Stimulated activated naive CD8-positive, alpha-beta T cell treated with anti-CD3 and anti-CD28 coated beads, Interleukin-15, amount 100 ng/mL, for 72 hours (primary cell): Measurements from ENCODE around the gene NACAD.

Experiments
- ATAC-seq: fragments of 150-1000 bp; cut with Tn5 transposase; 2 replicates; pipeline ENCODE4 v1.10.0; 2021; ENCODE audit warnings: mild to moderate bottlenecking, moderate library complexity
- DNase-seq, 2 donors: peaks; one replicate each; pipeline ENCODE4 v3.0.0; 2021 to 2022
- H3K27ac Mint-ChIP-seq, 2 donors: one replicate each; pipeline ENCODE4 v1.8.0; 2022; ENCODE audit warnings: mild to moderate bottlenecking in 2 of 2, mixed read lengths in 2 of 2, moderate library complexity in 2 of 2
- H3K27me3 Mint-ChIP-seq: one replicate; pipeline ENCODE4 v1.8.0; 2022; ENCODE audit warnings: mixed read lengths
- H3K4me1 Mint-ChIP-seq: one replicate; pipeline ENCODE4 v1.8.0; 2022; ENCODE audit warnings: mild to moderate bottlenecking, mixed read lengths
- H3K4me3 Mint-ChIP-seq, 2 donors: one replicate each; pipeline ENCODE4 v1.8.0; 2022; ENCODE audit warnings: mild to moderate bottlenecking in 2 of 2, mixed read lengths in 2 of 2, moderate library complexity in 1 of 2
- H3K9me3 Mint-ChIP-seq, 2 donors: one replicate each; pipeline ENCODE4 v1.8.0; 2022; ENCODE audit warnings: mixed read lengths in 2 of 2

Gene NACAD

DNA sequence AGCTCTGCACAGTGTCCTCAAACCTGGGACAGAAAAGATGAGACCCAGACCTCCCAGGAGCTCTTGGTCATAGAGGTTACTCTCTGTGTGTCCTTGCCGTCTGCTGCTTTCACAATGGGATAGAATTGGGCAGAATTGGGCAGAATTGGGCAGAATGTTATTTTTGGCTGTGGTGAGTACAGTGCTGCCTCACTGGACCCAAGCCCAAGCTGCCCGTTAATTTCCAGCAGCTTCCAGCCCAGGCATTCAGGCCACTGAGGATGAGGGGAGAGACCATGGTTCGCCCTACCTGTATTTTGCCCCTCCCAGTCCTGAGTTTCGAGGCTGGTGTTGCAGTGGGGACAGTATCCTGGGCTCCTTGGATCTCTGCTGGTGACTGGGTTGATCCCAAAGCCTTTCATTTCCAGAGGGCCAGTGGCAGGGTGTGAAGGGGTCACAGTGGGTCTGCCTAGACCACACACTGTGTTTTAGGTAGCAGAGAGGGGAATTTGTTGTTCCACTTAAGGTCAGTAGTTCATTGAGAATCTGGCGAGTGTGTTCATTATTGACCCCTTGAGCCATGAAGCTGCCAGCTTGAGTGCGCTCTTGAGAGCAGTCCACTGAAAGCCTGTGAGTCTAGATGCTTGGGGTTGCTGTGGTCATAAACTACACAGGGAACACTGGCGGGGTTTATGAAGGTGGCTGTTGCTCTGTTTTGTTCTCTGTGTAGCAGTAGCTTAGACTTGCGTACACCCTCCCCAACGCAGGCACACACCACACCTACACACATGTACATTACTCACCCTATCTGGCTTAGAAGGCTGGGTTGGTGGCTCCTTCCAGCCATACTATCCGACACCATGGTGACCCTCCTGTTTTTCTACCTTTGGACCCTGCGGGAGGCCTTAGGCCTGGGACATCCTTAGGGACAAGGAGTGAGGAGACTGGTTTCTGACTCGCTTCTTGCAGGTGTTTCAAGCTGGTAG lies 23.5 kb downstream of the NACAD start:
- Mint-ChIP-seq H3K27ac (no peak overlapping the region), H3K9me3 (no peaks in the 10 kb centered on the region), H3K4me3 (no peak overlapping the region), H3K27me3 (no peaks in the 10 kb centered on the region), H3K4me1 (peaks cover 50% of the 10 kb centered on the region)
- ATAC-seq (no peak), DNase-seq (no peak)

DNA sequence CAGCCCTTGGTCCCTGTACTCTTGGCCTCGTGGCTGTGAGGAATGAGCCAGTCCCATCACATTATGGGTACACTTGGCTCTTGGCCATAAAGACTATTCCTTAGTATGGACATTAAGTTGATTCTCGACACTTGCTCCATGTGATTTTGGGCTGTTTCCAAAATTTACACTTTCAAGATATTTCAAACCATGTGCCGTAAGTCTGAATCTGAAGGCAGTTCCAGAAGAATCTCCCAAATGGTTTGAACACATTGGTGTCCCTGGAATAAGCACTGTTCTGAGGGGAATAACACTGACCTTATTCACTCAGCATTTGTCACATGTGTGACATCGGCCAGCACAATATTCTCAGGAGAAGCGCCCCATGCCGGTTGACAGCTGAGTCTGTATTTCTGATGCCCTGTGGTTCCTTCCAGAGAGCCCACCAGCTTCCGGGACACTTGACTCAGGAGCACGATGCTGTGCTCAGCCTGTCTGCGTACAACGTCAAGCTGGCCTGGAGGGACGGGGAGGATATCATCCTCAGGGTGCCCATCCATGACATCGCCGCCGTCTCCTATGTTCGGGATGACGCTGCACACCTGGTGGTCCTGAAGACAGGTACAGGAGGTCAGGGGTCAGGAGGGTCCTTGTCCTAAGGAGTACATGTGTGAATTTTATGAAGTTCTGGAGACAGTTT lies 24.6 kb downstream of the NACAD start:
- Mint-ChIP-seq H3K27ac (peak overlapping the region in 1 of 2 donors; percentile 86), H3K27me3 (no peaks in the 10 kb centered on the region), H3K4me3 (no peak overlapping the region), H3K4me1 (peaks cover 57% of the 10 kb centered on the region), H3K9me3 (no peaks in the 10 kb centered on the region)
- ATAC-seq: no peak
- no peak for DNase-seq

DNA sequence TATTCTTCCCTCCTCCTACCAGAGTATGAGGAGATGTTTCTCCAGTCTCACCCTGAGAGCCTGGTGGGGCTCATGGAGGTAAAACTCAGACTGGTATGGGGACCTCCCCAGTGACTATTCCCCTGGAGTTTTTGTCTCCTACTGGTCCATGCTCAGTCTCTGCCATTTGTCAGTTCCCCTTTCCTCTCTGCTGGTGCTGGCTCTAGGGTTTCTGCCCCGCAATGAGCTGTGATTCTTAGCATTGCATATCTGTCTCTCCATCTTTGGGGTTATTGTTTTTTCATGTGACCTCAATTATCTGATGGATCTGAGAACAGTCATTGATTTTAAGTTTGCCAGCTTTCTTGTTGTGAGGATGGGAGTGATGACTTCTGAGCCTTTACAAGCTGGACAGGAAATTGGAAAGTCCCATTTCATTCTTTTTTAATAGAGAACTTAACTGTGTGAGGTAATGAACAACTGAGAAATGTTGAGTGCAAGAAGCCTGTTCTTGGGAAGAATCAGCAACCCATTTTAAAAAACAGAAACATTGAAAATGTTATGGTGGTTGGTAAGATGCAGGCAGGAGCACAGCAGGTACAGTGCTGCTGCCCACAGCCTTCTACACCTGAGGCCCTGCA lies 26.9 kb downstream of the NACAD start:
- Mint-ChIP-seq H3K27ac (peak overlapping the region in 1 of 2 donors; percentile 55), H3K4me1 (peaks cover 62% of the 10 kb centered on the region), H3K27me3 (no peaks in the 10 kb centered on the region), H3K9me3 (peaks cover 0 to 4% of the 10 kb centered on the region in 2 donors), H3K4me3 (no peak overlapping the region)
- no peak for ATAC-seq
- DNase-seq: no peak

DNA sequence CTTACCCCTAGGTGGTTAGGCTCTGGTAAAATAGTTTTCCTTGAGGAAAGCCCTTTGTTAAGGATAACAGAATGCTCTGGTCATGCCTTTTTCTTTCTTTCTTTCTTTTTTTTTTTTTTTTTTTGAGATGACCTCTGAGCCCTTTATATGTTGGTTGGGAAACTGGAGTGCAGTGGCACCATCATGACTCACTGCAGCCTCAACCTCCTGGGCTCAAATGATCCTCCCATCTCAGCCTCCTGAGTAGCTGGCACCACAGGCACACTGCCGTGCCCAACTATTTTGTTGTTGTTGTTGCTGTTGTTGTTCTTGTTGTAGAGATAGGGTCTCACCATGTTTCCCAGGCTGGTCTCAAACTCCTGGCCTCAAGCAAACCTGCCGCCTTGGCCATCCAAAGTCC lies 27.4 kb downstream of the NACAD start:
- no peak for ATAC-seq
- DNase-seq: no peak
- Mint-ChIP-seq H3K9me3 (peaks cover 0 to 4% of the 10 kb centered on the region in 2 donors), H3K27me3 (no peaks in the 10 kb centered on the region), H3K4me3 (no peak overlapping the region), H3K4me1 (peaks cover 62% of the 10 kb centered on the region), H3K27ac (no peak overlapping the region)

DNA sequence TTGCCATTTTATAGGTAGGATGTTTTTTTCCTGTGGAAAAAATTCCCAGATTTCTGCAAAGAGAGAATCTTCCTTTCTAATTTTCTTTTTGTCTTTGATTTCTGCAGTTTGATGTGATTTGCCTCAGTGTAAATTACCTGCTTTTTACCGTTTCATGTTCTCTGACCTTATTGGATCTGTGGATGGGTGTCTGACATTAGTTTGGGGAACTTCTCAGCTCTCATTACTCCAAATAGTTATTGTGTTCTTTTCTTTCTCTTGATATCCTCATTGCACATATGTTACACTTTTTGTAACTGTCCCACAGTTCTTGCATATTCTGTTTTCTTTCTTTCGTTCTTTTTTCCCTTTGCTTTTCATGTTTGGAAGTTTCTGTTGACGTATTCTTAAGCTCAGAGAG lies 28.5 kb downstream of the NACAD start:
- ATAC-seq: no peak
- DNase-seq: no peak

DNA sequence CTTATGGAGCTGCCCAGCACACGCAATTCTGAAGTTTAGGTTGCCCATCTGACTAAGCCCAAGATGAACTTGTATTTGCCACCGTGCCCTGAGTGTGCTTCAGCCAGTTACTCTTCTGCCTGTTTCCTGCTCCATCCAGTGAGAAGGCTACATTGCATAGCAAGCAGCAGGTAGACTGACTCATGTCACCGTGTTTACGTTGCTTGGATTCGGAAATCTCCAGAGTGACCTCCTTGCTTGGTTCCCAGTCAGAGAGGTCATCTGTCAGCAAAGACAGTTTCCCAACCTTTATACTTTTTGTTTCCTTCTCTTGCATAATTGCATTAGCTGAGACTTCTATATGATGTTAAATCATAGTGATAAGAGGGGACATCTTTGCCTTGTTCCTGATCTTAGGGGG lies 30.9 kb downstream of the NACAD start:
- Mint-ChIP-seq H3K9me3 (peaks cover 0 to 4% of the 10 kb centered on the region in 2 donors), H3K4me1 (peaks cover 77% of the 10 kb centered on the region), H3K27ac (peak overlapping the region in 1 of 2 donors; percentile 87), H3K27me3 (no peaks in the 10 kb centered on the region), H3K4me3 (no peak overlapping the region)
- ATAC-seq (no peak), DNase-seq (no peak)

More for the DNA sequence above, 28.5 kb downstream of the NACAD start:
- no peak overlapping the region for H3K27ac Mint-ChIP-seq
- peaks cover 69% of the 10 kb centered on the region for H3K4me1 Mint-ChIP-seq
- no peaks in the 10 kb centered on the region for H3K27me3 Mint-ChIP-seq
- no peak overlapping the region for H3K4me3 Mint-ChIP-seq
- H3K9me3 Mint-ChIP-seq: peaks cover 0 to 4% of the 10 kb centered on the region in 2 donors

DNA sequence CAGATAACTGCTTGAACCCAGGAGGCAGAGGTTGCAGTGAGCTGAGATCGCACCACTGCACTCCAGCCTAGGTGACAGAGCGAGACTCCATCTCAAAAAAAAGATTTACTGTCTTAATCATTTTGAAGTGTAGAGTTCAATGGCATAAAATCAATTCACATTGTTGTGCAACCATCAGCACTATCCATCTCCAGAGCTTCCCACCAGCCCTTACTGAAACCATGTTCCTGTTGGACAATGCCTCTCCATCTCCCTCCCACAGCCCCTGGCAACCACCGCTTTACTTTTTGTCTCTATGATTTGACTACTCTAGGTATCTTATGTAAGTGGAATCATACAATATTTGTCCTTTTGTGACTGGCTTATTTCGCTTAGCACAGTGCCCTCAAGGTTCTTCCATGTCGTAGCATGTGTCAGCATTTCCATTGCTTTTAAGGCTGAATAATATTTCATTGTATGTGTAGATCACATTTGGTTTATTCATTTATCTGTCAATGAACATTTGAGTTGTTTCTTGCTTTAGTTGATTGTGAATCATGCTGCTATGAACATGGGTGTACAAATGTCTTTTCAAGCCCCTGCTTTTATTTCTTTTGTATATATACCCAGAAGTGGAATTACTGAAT lies 33.1 kb downstream of the NACAD start:
- H3K27ac Mint-ChIP-seq: no peak overlapping the region
- H3K4me3 Mint-ChIP-seq: no peak overlapping the region
- no peaks in the 10 kb centered on the region for H3K27me3 Mint-ChIP-seq
- H3K4me1 Mint-ChIP-seq: peaks cover 78% of the 10 kb centered on the region
- DNase-seq (no peak), ATAC-seq (no peak)
- H3K9me3 Mint-ChIP-seq: peaks cover 0 to 4% of the 10 kb centered on the region in 2 donors

DNA sequence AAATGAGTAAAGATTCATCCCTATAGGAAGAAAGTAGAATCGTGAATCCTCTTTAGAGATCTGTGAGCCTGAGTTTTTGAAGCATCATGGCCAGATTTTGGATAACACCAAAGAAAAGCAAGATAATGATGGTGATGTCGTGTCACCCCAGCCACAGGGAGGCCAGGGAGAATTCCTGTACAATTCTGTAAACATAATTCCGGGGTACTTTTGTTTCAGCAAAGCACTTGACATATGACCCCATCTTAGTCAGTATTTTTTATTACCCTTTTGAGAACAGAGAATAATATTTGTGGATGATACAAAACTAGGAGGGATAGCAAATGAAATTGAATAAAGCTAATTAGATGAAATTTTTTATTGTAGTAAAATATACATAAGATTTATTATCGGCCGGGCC lies 33.8 kb downstream of the NACAD start:
- Mint-ChIP-seq H3K27me3 (no peaks in the 10 kb centered on the region), H3K4me3 (no peak overlapping the region), H3K9me3 (peaks cover 0 to 4% of the 10 kb centered on the region in 2 donors), H3K27ac (peak overlapping the region in 1 of 2 donors; percentile 84), H3K4me1 (peaks cover 77% of the 10 kb centered on the region)
- DNase-seq (no peak), ATAC-seq (no peak)

DNA sequence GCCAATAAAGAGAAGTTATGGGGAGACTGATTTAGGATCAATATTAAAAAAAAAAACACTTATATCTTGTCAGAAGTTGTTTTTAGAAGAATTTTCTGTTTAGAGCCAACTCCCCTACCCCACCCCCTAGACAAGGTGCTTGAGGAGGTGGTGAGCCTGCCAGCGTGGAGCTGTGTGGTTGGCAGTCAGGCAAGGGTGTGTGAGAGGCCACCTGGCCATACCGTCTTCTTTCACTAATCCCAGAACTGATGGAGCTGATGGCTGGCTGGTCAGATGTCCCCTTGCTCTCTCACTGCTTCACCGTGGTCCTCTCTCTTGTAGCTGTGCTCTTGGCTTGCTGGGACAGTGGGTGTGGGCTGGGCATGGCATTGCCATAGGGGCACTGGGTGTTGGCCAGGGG lies 34.3 kb downstream of the NACAD start:
- ATAC-seq: no peak
- Mint-ChIP-seq H3K27ac (peak overlapping the region in 1 of 2 donors; percentile 80), H3K27me3 (no peaks in the 10 kb centered on the region), H3K9me3 (peaks cover 0 to 4% of the 10 kb centered on the region in 2 donors), H3K4me1 (peaks cover 73% of the 10 kb centered on the region), H3K4me3 (no peak overlapping the region)
- DNase-seq: no peak

DNA sequence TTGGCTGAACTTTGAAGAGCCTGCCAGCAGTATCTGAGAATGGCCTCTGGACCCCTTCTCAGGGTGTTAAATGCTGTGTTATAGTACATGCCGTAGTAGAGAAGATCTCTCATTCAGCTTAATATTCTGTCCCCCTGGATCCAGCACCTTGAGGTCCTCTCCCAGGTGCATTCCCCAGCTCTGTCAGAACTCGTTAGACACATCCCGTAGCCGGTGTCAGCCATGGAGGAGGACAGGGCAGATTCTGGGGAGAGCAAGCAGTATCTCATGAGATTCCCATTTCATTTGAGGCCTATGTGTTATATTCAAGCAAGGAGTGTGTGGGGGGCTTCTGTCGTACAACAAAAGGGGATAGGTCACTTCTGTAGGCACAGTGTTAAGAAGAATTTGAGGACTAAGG lies 34.8 kb downstream of the NACAD start:
- DNase-seq (no peak), ATAC-seq (no peak)
- Mint-ChIP-seq H3K4me1 (peaks cover 73% of the 10 kb centered on the region), H3K4me3 (no peak overlapping the region), H3K27ac (no peak overlapping the region), H3K9me3 (peaks cover 0 to 4% of the 10 kb centered on the region in 2 donors), H3K27me3 (no peaks in the 10 kb centered on the region)

DNA sequence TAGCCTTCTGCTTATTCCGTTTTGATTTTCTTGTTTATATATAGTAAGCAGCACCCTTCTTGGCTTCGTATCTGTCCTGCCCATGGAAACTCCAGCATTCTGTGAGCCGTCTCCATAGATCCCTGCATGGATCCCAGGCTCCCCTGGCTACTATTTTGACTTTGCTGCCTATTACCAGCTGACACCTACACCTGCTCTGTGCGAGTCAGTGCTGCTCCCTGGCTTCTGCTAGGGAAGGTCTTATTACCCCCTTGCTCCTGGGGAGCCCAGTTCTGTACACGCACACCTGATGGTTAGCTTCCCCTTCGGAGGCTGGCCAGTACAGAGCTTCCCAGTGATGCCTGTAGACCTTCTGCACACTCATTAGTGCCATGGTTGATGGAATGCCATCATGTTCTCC lies 35.4 kb downstream of the NACAD start:
- peaks cover 0 to 4% of the 10 kb centered on the region in 2 donors for H3K9me3 Mint-ChIP-seq
- DNase-seq (no peak), ATAC-seq (no peak)
- H3K4me1 Mint-ChIP-seq: peaks cover 69% of the 10 kb centered on the region
- H3K27me3 Mint-ChIP-seq: no peaks in the 10 kb centered on the region
- H3K4me3 Mint-ChIP-seq: no peak overlapping the region
- H3K27ac Mint-ChIP-seq: peak overlapping the region in 1 of 2 donors; percentile 55

DNA sequence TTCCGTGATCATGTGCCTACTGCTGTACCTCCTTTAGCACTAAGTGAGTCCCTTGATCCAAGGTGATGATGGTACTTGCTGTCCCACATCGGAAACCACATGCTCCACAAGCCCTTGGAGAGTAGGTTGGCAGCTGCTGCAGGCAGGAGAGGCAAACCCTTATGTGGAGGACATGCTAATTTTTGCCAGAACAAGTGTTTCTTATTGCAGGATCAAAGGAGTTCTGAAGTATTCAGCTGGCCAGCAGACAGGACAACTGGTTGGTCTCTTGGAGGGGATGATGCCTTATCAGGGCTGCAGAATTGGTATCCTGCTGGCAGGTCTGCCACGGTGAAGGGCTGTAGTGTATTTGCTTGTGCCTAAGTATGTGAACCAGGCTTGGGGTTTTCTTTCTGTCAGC lies 36.8 kb downstream of the NACAD start:
- DNase-seq (no peak), ATAC-seq (no peak)
- Mint-ChIP-seq H3K27ac (no peak overlapping the region), H3K4me3 (no peak overlapping the region), H3K27me3 (no peaks in the 10 kb centered on the region), H3K4me1 (peaks cover 61% of the 10 kb centered on the region), H3K9me3 (no peaks in the 10 kb centered on the region)

DNA sequence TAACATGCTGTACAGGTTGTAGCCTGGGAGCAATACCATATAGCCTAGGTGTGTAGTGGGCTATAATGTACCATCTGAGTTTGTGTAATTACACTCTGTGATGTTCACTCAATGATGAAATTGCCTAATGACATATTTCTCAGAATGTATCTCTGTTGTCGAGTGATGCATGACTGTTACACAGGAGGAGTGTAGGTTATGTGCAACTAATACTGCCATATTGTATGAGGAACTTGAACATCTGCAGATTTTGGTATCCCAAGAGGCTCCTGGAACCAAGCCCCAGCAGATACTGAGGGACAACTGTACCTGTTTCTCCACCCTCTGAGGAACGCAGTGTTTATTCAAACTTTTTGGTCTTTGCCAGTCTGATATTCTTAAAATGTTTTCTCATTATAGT lies 38.6 kb downstream of the NACAD start:
- no peak overlapping the region for H3K4me3 Mint-ChIP-seq
- DNase-seq: no peak
- no peak for ATAC-seq
- no peaks in the 10 kb centered on the region for H3K9me3 Mint-ChIP-seq
- H3K27ac Mint-ChIP-seq: no peak overlapping the region
- no peaks in the 10 kb centered on the region for H3K27me3 Mint-ChIP-seq
- H3K4me1 Mint-ChIP-seq: peaks cover 53% of the 10 kb centered on the region

DNA sequence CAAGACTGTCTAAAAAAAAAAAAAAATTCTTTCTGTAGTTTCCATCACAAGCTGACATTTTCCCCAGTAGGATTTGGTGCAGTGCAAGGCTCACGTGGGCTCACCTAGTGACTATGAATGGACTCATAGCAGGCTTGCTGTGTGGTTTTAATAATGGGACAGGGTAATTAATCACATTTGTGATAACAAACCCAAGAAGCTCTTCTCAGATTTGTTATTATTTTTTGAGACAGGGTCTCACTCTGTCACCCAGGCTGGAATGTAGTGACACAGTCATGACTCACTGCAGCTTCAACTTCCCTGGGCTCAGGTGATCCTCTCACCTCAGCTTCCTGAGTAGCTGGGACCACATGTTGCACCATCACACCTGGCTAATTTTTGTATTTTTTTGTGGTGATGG lies 40.0 kb downstream of the NACAD start:
- ATAC-seq (peak; percentile 37), DNase-seq (no peak)
- Mint-ChIP-seq H3K4me1 (peaks cover 45% of the 10 kb centered on the region), H3K4me3 (no peak overlapping the region), H3K27me3 (no peaks in the 10 kb centered on the region), H3K9me3 (no peaks in the 10 kb centered on the region), H3K27ac (no peak overlapping the region)

DNA sequence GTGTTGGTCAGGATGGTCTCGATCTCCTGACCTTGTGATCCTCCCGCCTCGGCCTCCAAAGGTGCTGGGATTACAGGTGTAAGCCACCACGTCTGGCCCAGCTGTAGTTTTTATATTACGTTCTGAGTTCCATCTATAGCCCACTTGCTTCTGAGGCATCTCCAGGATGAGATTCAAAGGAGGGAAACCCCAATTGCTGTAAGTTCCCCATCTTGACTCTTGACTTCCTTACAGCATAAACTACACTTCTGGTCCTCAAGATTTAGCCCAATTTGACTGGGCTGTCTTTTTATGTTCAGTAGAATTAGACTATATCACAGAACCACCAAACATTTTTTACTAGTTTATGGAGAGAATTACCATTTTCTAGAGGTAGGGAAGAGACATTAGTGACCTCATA lies 44.4 kb downstream of the NACAD start:
- Mint-ChIP-seq H3K4me3 (no peak overlapping the region), H3K9me3 (no peaks in the 10 kb centered on the region), H3K27ac (peak overlapping the region in 1 of 2 donors; percentile 87), H3K27me3 (no peaks in the 10 kb centered on the region), H3K4me1 (peaks cover 48% of the 10 kb centered on the region)
- ATAC-seq (no peak), DNase-seq (no peak)
